Fibroblast of villous mesenchyme (primary cell): Measurements from ENCODE around the gene NT5C3A. TPM values are rescaled to one million over a fixed set of nuclear protein-coding genes. Genes with fewer than 3 reads are reported as not detected.

ENCODE experiments used
- DNase-seq: peaks from one replicate; pipeline ENCODE4 v3.0.0-alpha.2; 2010; ENCODE audit warnings: low read depth
- H3K4me3 ChIP-seq: 2 replicates; pipeline ENCODE4 v1.5.1; 2011; ENCODE audit warnings: low read depth, mild to moderate bottlenecking, low read length
- total RNA-seq: library from RNA; depleted of rRNA; stranded (reverse); fragments of >200 nt; gene quantifications from 2 replicates; pipeline ENCODE4 v1.2.3, GENCODE V29; 2012
- TF ChIP-seq, protein P1 (sequence below): IDR thresholded peaks from 2 replicates; pipeline ENCODE4 v1.5.1; 2012; ENCODE audit warnings: low read depth, mild to moderate bottlenecking, low read length; ENCODE audit not compliant: insufficient read depth

Gene NT5C3A
- total RNA-seq, 1 donor = 23.3 TPM

DNA sequence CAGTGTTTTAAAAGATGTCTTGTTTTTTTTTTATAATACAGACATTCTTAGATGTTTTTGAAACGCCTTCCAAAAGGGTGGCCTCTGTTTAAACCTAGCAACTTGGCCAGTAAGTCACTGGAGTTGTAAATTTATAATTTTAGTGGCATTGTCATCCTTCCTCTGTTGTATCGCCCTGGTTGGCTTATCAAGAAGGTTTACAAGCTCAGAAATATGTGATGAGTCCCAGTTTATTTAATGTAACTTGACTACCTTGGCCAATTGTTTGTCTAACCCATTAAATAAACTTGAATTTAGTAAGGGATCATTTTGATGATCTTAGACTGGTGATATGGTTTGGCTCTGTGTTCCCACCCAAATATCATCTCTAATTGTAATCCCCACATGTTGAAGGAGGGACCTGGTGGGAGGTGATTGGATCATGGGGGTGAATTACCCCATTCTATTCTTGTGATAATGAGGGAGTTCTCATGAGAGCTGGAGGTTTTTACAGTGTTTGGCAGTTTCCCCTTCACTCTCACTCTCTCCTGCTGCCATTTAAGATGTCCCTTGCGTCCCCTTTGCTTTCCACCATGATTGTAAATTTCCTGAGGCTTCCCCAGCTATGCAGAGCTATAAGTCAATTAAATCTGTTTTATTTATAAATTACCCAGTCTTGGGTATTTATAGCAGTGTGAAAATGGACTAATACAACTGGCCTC lies 13.4 kb upstream of the NT5C3A start:
- TF ChIP-seq, protein P1, sequence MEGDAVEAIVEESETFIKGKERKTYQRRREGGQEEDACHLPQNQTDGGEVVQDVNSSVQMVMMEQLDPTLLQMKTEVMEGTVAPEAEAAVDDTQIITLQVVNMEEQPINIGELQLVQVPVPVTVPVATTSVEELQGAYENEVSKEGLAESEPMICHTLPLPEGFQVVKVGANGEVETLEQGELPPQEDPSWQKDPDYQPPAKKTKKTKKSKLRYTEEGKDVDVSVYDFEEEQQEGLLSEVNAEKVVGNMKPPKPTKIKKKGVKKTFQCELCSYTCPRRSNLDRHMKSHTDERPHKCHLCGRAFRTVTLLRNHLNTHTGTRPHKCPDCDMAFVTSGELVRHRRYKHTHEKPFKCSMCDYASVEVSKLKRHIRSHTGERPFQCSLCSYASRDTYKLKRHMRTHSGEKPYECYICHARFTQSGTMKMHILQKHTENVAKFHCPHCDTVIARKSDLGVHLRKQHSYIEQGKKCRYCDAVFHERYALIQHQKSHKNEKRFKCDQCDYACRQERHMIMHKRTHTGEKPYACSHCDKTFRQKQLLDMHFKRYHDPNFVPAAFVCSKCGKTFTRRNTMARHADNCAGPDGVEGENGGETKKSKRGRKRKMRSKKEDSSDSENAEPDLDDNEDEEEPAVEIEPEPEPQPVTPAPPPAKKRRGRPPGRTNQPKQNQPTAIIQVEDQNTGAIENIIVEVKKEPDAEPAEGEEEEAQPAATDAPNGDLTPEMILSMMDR = no peak
- no peak overlapping the region for H3K4me3 ChIP-seq
- no peak for DNase-seq

DNA sequence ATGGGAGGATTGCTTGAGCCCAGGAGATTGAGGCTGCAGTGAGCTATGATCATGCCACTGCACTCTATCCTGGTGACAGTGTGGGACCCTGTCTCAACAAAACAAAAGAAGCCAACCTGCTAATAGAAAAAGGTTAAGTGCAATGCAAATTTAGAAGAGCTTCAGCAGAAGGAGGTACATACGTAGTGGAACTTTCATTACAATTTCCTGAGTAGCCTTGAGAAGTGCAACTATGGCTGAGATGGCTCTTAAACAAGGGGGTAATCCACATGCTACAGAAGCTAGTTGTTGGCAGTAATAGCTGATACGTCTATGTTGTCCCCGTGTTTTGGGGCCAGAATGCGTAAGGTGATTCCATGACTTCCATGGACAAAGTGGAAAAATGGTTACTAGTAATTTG lies 10.7 kb upstream of the NT5C3A start:
- TF ChIP-seq, protein P1 = no peak
- H3K4me3 ChIP-seq = no peak overlapping the region
- no peak for DNase-seq

DNA sequence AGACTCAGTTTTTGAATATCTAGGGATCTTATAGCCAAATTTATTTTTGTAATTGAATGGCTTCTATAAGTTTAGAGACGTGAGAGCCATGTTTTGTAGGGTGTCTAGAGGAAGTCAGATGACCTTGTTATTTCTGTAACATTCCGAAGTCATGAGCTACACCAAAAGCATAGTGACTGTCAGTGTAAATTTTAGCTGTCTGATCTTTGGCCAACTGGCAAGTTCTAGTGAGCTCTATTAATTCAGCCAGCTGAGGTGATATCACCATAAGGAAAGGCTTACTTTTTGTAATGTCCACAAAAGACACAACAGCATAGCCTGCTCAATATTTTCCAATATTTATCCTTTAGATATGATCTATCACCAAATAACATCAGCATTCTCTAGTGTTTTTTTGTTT lies 9.9 kb upstream of the NT5C3A start:
- peak; percentile 62 for DNase-seq
- TF ChIP-seq, protein P1 = no peak
- H3K4me3 ChIP-seq = no peak overlapping the region

DNA sequence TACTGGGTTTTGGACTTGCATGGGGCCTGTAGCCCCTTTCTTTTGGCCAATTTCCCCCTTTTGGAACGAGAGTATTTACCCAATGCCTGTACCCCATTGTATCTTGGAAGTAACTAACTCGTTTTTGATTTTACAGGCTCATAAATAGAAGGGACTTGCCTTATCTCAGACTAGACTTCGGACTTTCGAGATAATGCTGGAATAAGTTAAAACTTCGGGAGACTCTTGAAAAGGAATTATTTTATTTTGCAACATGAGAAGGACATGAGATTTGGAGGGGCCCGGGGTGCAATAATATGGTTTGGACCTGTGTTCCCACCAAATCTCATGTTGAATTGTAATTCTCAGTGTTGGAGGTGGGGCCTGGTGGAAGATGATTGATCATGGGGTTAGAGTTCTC lies 8.3 kb upstream of the NT5C3A start:
- no peak for DNase-seq
- no peak overlapping the region for H3K4me3 ChIP-seq
- TF ChIP-seq, protein P1 = no peak

DNA sequence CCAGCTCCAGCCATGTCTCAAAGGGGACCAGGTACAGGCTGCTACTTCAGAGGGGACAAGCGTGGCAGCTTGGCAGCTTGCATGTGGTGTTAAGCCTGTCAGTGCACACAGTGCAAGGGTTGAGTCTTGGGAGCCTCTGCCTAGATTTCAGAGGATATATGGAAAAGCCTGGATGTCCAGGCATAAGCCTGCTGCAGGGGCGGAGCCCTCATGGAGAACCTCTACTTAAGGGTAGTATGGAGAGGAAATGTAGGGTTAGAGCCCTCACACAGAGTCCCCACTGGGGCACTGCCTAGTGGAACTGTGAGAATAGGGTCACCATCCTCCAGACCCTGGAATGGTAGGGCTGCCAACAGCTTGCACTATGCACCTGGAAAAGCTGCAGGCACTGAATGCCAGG lies 7.7 kb upstream of the NT5C3A start:
- DNase-seq = no peak
- no peak overlapping the region for H3K4me3 ChIP-seq
- TF ChIP-seq, protein P1 = no peak

DNA sequence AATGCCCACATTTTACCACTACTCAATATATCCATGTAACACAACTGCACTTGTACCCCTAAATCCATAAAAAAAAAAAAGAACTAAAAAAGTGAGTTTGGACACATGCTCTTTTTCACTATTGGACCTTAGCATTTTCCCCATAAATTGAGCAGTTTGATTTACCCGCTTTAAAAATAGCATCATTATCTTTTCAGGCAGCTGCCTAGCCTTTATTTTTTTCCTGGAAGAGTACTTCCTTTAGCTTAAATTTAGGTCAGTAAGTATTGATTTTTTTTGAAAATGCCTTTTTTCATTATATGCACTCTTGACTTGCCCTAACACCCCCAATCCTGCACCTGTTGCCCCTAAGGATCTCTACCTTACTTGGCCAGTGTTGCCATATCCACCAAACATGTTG lies 5.3 kb upstream of the NT5C3A start:
- DNase-seq = no peak
- TF ChIP-seq, protein P1 = no peak
- H3K4me3 ChIP-seq = no peak overlapping the region

- DNase-seq = peak; percentile 56
- TF ChIP-seq, protein P1 = no peak
- H3K4me3 ChIP-seq = no peak overlapping the region
These were observed 4.2 kb upstream of the NT5C3A start for GRCh38 chr7:33066771-33067170.
